Stimulated activated naive CD8-positive, alpha-beta T cell treated with anti-CD3 and anti-CD28 coated beads, Interleukin-15, Interleukin-2, amounts not matched to agents 100 ng/mL and 50 ng/mL, for 24 hours (primary cell): ENCODE results near the gene SGO1.
"Not testable (repeated sequence)": the region's sequence is repeated elsewhere in the genome, so short reads cannot be mapped to it uniquely, and the experiment has no call there.

Source experiments
- H3K27ac Mint-ChIP-seq: one replicate; pipeline ENCODE4 v1.8.0; 2021; ENCODE audit warnings: mild to moderate bottlenecking, mixed read lengths
- H3K27me3 Mint-ChIP-seq: one replicate; pipeline ENCODE4 v1.8.0; 2021; ENCODE audit warnings: mixed read lengths
- H3K36me3 Mint-ChIP-seq: one replicate; pipeline ENCODE4 v1.8.0; 2021; ENCODE audit warnings: low read depth, mixed read lengths
- H3K4me1 Mint-ChIP-seq: one replicate; pipeline ENCODE4 v1.8.0; 2021; ENCODE audit warnings: low read depth, mixed read lengths
- H3K4me3 Mint-ChIP-seq: one replicate; pipeline ENCODE4 v1.8.0; 2021; ENCODE audit warnings: mild to moderate bottlenecking, mixed read lengths
- H3K9me3 Mint-ChIP-seq: one replicate; pipeline ENCODE4 v1.8.0; 2021; ENCODE audit warnings: mixed read lengths

SGO1 gene

DNA sequence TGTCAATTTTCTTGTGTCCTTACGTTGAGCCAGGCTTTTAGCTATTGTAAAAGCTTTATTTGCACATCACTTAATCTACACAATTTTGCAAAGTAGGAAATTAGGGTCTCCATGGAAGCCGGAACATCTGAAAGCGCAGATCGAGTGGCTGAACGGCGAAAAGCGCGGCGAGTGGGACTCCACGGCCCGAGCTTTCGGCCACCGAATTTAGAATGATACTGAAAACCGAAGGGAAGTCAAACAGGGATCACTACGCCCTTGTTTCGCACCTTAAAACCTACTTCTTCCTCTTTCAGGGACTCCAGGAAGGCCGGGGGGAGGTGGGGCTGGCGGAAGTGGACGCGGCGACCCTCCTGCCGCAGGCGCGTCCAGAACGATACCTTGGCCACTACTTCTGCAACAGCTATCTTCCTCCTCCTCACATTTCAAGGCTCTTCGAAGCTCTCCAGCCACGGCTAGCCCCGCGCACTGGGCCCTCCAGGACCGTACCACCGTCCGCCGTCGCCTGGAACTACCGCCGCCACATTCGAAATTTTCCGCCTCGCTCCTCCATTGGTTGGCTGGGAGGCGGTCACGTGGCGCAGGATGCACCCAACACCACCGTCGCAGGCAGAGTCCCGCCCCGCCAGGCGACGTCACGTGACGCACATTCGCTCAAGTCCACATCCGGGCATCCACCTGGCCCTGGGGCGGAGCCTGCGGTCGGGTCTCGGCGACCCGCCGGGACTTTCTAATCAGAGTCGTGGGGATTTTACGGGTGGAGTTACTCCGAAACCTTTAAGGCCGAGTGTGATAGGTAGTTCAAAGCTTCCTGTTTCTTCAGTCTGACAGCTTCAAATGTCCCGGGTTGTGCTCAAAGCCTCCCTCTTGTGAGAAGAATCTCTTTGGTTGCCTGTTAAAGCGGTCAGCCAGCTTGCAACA lies at the start of gene SGO1:
SGO1 (minus strand) TSS at position 528 of the 921 bp plus-strand sequence. CDS start 2,179 bp downstream, outside the sequence.
- Mint-ChIP-seq H3K9me3 (no peaks in the 10 kb centered on the region), H3K27ac (no peak within 1 kb of the TSS), H3K4me3 (no peak within 1 kb of the TSS), H3K36me3 (peaks cover 25% of the 10 kb centered on the region), H3K4me1 (no peaks in the 10 kb centered on the region), H3K27me3 (no peaks in the 10 kb centered on the region)

DNA sequence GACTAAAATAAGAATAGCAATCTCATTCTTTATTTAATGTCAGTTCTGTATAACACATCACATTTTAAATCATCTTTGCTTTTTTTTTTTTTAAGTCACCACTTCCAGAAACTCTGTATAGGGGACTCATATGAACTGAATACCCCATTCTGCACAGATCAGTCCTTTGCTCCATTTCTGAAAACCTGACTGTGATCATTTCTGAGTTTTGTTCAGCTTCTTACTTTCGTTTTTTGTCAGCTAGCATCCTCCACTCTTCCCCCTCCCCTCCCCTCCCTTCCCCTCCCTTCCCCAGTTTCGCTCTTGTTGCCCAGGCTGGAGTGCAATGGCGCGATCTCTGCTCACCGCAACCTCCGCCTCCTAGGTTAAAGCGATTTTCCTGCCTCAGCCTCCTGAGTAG lies 49.8 kb upstream of the SGO1 start:
- Mint-ChIP-seq H3K36me3 (no peaks in the 10 kb centered on the region), H3K27me3 (no peaks in the 10 kb centered on the region)

DNA sequence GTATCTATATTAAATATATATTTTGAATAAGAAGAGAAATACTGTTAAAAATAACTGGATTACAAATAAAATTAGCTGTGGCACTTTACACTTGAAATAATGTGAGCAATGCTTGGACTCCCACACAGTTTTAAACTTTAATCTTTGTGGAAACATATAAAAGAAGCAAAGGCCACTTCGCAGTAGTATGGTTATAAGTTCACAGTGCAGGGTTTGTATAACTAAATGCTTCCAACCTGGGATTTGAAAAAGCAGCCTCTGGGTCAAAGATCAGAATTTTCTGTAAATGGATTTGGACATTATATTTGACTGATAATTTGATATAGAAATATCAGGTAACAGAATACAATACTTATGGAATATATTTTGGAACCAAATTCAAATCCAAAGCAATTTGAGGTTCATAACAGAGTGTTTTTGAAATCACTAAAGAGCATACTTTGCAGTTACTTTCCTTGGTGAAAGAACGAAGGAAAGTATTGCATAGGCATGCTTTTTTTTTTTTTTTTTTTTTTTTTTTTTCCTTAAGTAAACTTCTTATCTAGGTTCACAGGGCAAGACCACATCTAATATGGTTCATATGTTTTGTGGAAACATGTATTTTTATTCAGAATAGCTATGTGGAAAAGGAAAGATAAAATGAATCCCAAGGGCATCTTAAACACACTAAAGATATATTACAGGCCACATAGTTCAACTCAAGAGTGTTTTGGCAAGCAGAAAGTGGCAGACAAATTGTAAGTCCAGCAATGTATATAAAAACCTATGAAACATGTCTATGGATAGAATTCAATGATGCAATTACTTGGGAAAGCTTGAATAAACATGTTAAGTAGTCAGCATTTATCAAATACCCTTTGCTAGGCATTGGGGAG lies 47.1 kb upstream of the SGO1 start:
- H3K36me3 Mint-ChIP-seq = no peaks in the 10 kb centered on the region
- H3K9me3 Mint-ChIP-seq = no peaks in the 10 kb centered on the region
- no peaks in the 10 kb centered on the region for H3K27me3 Mint-ChIP-seq
- no peak overlapping the region for H3K27ac Mint-ChIP-seq
- H3K4me3 Mint-ChIP-seq = no peak overlapping the region
- H3K4me1 Mint-ChIP-seq = no peaks in the 10 kb centered on the region

More for the DNA sequence above, 49.8 kb upstream of the SGO1 start:
- H3K4me1 Mint-ChIP-seq = no peaks in the 10 kb centered on the region
- H3K9me3 Mint-ChIP-seq = no peaks in the 10 kb centered on the region
- H3K27ac Mint-ChIP-seq = no peak overlapping the region
- H3K4me3 Mint-ChIP-seq = no peak overlapping the region

DNA sequence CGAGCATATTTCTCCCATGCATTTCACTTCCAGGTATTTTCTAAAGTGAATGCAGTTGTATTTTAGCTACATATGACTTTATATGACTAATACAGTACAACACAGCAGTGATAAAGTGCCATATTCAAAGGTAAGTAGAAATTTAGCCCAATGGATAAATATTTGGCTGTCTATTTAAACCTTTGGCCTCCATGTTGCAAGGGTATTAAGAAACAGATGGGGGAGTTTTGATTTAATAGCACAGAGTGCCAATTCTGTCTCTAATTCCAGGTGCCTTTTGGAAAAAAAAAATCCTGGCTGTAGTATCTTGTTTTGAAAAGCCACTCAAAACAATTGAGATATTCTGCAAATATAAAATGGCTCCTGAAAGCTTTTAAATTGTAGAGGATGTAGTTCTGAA lies 44.9 kb upstream of the SGO1 start:
- no peaks in the 10 kb centered on the region for H3K36me3 Mint-ChIP-seq
- no peaks in the 10 kb centered on the region for H3K27me3 Mint-ChIP-seq
- H3K27ac Mint-ChIP-seq = no peak overlapping the region
- H3K4me3 Mint-ChIP-seq = no peak overlapping the region
- no peaks in the 10 kb centered on the region for H3K4me1 Mint-ChIP-seq
- H3K9me3 Mint-ChIP-seq = no peaks in the 10 kb centered on the region

DNA sequence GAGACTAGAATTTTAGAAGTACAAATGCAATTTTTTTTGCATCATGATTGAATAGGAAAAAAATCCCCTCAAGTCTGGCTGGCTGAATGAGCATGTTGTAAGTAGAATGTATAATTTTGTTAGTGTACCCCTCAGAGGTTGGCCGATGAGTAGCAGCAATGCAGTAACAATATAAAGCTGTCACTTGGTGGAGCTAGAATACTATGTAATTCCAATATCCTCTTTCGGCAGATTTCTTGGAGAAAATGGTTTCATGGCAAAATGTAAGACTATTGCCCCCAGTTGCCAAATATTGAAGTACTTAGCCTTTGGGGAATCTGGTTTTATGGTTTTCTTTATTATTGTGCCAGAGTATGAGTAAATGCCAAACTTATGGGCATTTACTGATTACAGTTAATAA lies 39.8 kb upstream of the SGO1 start:
- Mint-ChIP-seq H3K27ac (no peak overlapping the region), H3K4me1 (no peaks in the 10 kb centered on the region), H3K4me3 (no peak overlapping the region), H3K36me3 (no peaks in the 10 kb centered on the region), H3K27me3 (no peaks in the 10 kb centered on the region), H3K9me3 (no peaks in the 10 kb centered on the region)

DNA sequence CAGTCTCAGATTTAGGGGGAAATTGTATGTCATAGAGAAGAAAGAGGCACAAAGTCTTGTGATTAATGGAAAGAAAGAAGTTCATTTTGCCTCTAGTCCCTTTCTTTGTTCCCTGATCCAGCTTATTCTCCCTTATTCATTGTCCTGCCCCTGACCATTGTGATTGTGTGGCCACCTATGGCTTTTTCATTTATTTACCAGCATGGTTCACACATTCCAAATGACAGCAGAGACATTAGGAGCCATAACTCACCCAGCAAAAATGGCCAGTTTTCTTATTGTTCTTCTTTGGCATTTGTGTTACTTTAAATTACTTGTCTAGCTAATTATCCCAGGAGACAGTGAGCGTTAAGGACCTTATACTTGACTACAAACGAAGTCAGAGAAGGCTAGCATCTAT lies 36.3 kb upstream of the SGO1 start:
- no peaks in the 10 kb centered on the region for H3K27me3 Mint-ChIP-seq
- no peak overlapping the region for H3K27ac Mint-ChIP-seq
- H3K9me3 Mint-ChIP-seq = no peaks in the 10 kb centered on the region
- no peak overlapping the region for H3K4me3 Mint-ChIP-seq
- H3K36me3 Mint-ChIP-seq = no peaks in the 10 kb centered on the region
- no peaks in the 10 kb centered on the region for H3K4me1 Mint-ChIP-seq

DNA sequence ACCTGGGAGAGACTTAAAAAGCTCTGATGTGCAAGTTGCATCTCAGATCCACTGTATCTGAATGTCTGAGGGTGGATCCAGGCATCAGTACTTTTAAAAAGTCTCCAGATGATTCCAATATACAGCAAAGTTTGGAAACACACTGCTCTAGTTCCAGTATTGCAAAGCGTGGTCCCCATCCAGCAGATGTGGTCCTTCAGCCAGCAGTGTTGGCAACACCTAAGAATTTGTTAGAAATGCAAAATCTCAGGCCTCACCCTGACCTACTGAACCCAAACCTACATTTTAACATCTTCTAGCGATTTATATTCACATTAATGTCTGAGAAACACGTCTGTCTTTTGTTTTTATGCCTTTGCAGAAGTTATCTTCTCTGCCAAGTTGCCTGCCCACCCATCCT lies 32.2 kb upstream of the SGO1 start:
- H3K27me3 Mint-ChIP-seq = peaks cover 4% of the 10 kb centered on the region
- no peak overlapping the region for H3K4me3 Mint-ChIP-seq
- no peak overlapping the region for H3K27ac Mint-ChIP-seq
- no peaks in the 10 kb centered on the region for H3K4me1 Mint-ChIP-seq
- H3K9me3 Mint-ChIP-seq = no peaks in the 10 kb centered on the region
- H3K36me3 Mint-ChIP-seq = no peaks in the 10 kb centered on the region

DNA sequence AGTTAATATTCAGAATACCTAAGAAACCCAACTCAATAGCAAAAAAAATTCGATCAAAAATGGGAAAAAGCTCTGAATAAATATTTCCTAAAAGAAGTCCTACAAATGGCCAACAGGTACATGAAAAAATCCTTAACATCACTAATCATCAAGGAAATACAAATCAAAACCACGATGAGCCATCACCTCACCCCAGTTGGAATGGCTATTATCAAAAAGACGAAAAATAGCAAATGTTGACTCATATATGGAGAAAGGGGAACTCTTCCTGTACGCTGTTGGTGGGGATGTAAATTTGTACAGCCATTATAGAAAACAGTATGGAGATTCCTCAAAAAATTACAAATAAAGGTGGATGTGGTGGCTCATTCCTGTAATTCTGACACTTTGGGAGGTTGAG lies 29.6 kb upstream of the SGO1 start:
- Mint-ChIP-seq H3K4me1 (no peaks in the 10 kb centered on the region), H3K36me3 (no peaks in the 10 kb centered on the region), H3K9me3 (no peaks in the 10 kb centered on the region), H3K4me3 (no peak overlapping the region), H3K27me3 (peaks cover 4% of the 10 kb centered on the region), H3K27ac (no peak overlapping the region)

DNA sequence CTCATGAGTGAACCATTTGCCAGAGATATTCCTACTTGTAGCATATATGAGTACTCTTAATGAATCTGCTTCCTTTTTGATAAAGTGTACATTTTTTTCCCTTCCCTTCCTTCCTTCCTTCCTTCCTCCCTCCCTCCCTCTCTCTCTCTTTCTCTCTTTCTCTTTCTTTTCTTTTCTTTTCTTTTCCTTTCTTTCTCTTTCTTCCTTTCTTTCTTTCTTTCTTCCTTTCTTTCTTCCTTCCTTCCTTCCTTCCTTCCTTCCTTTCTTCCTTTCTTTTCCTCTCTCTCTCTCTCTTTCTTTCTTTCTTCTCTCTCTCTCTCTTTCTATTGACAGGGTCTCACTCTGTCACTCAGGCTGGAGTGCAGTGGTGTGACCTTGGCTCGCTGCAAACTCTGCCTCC lies 27.5 kb upstream of the SGO1 start:
- not testable (repeated sequence) for H3K4me1 Mint-ChIP-seq, H3K36me3 Mint-ChIP-seq, H3K9me3 Mint-ChIP-seq, H3K4me3 Mint-ChIP-seq, H3K27ac Mint-ChIP-seq, H3K27me3 Mint-ChIP-seq

DNA sequence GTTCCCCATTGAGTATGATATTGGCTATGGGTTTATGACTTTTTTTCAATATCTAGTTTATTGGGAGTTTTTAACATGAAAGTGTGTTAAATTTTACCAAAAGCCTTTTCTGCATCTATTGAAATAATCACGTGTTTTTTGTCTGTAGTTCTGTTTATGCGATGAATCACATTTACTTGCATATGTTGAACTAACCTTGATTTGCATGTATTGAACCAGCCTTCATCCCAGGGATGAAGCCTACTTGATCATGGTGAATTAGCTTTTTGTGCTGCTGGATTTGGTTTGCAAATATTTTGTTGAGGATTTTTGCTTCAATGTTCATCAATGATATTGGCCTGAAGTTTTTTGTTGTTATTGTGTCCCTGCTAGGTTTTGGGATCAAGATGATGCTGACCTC lies 21.9 kb upstream of the SGO1 start:
- H3K27ac Mint-ChIP-seq, H3K4me3 Mint-ChIP-seq, H3K27me3 Mint-ChIP-seq, H3K36me3 Mint-ChIP-seq, H3K4me1 Mint-ChIP-seq: not testable (repeated sequence)
- peaks cover 11% of the 10 kb centered on the region for H3K9me3 Mint-ChIP-seq

DNA sequence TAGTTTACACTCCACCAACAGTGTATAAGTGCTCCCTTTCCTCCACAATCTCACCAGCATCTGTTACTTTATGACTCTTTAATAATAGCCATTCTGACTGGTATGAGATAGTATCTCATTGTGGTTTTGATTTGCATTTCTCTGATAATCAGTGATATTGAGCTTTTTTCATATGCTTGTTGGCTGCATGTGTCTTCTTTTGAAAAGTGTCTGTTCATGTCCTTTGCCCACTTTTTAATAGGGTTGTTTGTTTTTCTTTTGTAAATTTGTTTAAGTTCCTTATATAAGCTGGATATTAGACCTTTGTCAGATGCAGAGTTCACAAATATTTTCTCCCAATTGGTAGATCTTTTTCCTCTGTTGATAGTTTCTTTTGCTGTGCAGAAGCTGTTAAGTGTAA lies 19.9 kb upstream of the SGO1 start:
- not testable (repeated sequence) for H3K36me3 Mint-ChIP-seq, H3K27me3 Mint-ChIP-seq, H3K4me1 Mint-ChIP-seq, H3K4me3 Mint-ChIP-seq, H3K27ac Mint-ChIP-seq
- H3K9me3 Mint-ChIP-seq = peaks cover 11% of the 10 kb centered on the region

DNA sequence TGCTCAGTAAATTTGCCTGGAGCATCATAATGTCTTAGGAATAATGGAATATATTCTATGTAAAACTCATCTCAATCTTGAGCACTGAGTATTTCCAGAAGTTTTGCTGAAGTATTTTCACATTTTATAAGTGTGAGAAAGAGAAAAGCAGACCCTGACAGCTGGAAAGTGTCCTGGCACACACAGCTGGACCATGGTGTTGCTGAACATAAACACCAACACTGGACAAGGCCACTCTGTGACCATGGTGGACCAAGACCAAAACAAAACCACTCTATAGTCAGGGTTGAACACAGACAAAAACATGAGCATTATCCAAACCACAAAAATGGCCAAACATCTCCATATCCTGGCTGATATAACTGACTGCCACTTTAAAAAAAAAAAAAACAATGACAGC lies 15.1 kb upstream of the SGO1 start:
- no peaks in the 10 kb centered on the region for H3K27me3 Mint-ChIP-seq
- H3K4me3 Mint-ChIP-seq = no peak overlapping the region
- H3K4me1 Mint-ChIP-seq = peaks cover 4% of the 10 kb centered on the region
- no peaks in the 10 kb centered on the region for H3K36me3 Mint-ChIP-seq
- no peak overlapping the region for H3K27ac Mint-ChIP-seq
- H3K9me3 Mint-ChIP-seq = peaks cover 4% of the 10 kb centered on the region

DNA sequence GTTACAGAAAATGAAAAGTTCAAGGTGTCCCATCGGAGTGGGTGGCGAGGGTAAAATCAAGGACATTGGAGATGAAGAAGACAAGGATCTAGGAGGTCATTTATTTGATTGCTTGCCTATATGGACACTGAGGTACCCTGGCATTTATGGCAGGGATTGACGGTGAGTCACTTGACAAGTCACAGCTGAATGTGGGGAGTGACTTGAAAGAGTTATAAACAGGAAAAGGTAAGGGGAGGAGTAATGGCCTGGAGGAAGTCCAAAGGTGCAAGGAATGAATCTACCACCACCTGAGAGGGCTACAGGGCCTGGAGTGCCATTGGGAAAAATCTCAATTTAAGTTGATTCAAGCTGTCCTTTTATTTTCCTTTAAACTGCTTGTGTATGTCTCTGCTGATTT lies 11.8 kb upstream of the SGO1 start:
- Mint-ChIP-seq H3K27ac (no peak overlapping the region), H3K27me3 (no peaks in the 10 kb centered on the region), H3K4me3 (no peak overlapping the region), H3K4me1 (peaks cover 4% of the 10 kb centered on the region), H3K9me3 (no peaks in the 10 kb centered on the region), H3K36me3 (no peaks in the 10 kb centered on the region)

DNA sequence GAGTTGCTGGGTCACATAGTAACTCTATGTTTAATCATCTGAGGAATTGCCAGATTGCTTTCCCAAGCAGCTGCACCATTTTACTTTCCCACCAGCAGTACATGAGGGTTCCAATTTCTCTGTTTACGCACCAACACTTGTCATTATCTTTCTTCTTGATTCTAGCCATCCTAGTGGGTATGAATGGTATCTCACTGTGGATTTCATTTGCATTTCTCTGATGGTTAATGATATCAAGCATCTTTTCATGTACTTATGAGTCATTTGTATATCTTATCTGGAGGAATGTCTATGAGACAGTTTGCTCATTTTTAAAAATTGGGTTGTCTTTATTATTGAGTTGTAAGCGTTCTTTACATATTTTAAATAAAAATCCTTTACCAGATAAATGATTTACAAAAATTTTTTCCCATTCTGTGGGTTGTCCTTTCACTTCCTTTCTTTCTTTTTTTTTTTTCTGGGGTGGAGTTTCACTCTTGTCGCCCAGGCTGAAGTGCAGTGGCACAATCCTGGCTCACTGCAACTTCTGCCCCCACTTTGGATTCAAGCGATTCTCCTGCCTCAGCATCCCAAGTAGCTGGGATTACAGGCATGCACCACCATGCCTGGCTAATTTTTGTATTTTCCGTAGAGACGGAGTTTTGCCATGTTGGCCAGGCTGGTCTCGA lies 8.9 kb upstream of the SGO1 start:
- no peaks in the 10 kb centered on the region for H3K9me3 Mint-ChIP-seq
- no peaks in the 10 kb centered on the region for H3K27me3 Mint-ChIP-seq
- H3K36me3 Mint-ChIP-seq = no peaks in the 10 kb centered on the region
- no peak overlapping the region for H3K27ac Mint-ChIP-seq
- H3K4me3 Mint-ChIP-seq = no peak overlapping the region
- peaks cover 4% of the 10 kb centered on the region for H3K4me1 Mint-ChIP-seq

DNA sequence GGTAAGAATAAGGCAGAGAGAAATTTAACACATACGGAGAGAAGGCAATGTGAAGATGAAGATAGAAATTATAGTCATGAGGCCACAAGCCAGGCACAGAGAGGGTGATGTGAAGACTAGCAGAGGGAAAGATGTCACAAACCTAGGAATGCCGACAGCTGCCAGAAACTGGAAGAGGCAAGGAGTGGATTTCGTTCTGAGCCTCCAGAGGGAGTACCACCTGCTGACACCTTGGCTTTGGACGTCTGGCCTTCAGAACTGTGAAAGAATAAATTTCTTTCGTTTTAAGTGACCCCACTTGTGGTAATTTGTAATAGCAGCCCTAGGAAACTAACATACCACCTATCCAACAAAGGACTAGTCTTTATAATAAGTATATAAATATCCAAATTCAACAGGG lies 5.0 kb upstream of the SGO1 start:
- H3K27ac Mint-ChIP-seq = no peak overlapping the region
- no peaks in the 10 kb centered on the region for H3K36me3 Mint-ChIP-seq
- H3K9me3 Mint-ChIP-seq = no peaks in the 10 kb centered on the region
- no peaks in the 10 kb centered on the region for H3K4me1 Mint-ChIP-seq
- H3K4me3 Mint-ChIP-seq = no peak overlapping the region
- no peaks in the 10 kb centered on the region for H3K27me3 Mint-ChIP-seq
